NCI-H1930 (cell line): Measurements from ENCODE around the gene NTHL1.

Source experiments
- DNase-seq, 2 experiments: peaks; one replicate each; lab custom pipeline; 2025; lab: John Stamatoyannopoulos, UW

NTHL1 gene

DNA sequence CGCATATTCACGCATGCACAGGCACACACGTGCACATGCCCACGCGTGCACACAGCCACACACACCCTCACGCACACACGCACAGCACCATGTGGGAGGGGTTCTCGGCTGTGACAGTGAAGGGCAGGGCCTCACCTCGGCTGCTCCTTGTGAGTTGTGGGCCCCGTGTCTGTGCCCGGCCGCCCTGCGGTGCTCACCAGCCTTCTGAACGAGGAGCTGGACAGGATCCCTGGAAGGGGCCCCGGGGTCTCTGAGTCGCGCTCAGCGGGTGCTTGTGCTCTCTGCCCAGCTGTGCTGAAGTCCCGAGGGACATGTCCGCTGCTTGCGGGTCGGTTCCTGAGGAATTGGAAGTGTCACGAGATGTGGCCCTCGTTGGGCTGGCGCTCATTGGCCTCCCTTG is 16.2 kb upstream of the NTHL1 start:
- DNase-seq, result no peak

GRCh38 chr16:2062801-2063200 is 15.2 kb upstream of the NTHL1 start:
- no peak for DNase-seq

DNA sequence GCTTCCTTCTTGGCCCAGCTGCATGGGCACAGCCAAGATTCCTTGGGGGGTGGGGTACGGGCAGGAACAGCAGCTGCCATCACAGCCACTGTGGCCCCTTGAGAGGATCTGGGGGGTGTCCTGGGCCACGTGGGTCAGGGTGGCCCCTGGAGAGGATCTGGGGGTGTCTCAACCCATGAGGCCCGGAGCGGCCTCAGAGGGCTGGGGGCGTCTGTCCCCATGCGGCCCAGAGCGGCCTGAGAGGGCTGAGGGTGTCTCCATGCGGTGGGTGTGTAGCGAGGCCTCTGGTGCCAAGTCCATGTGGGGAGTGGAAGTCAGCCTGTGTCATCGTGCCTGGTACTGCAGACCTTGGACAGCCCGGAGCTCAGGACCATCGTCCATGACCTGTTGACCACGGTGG is 13.9 kb upstream of the NTHL1 start:
- DNase-seq, result no peak

- DNase-seq, result no peak
Measured at GRCh38 chr16:2061023-2061422, 13.4 kb upstream of the NTHL1 start.

DNA sequence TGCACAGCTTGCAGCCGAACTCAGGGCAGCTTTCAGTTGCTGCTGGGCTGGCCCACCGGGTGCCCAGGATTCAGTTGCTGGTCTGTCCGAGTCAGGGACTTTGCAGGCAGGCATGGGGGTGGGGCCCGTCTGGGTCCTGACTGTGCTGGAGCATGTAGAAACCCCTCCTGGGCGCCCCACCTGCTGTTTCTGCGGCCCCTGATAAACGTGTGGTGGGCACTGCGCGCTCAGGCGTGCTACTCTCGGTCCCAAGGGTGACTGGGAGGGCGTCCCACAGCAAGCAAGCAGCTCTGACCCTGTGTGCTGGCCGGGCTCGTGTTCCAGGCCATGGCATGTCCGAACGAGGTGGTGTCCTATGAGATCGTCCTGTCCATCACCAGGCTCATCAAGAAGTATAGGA is 12.7 kb upstream of the NTHL1 start:
- DNase-seq, result no peak

DNA sequence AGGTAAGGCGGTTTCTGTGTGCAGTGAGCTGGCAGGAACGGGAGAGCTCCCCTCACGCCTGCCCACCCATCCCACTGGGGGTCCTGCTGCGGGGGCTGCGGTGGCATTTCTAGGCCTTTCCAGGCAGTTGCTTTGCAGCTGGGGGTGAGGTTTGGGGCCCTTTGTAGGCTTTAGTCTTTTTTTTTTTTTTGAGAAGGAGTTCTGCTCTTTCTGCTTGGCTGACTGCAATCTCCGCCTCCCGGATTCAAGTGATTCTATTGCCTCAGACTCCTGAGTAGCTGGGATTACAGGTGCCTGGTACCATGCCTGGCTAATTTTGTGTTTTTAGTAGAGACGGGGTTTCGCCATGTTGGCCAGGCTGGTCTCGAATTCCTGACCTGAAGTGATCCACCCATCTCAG is 11.2 kb upstream of the NTHL1 start:
- DNase-seq, result no peak

DNA sequence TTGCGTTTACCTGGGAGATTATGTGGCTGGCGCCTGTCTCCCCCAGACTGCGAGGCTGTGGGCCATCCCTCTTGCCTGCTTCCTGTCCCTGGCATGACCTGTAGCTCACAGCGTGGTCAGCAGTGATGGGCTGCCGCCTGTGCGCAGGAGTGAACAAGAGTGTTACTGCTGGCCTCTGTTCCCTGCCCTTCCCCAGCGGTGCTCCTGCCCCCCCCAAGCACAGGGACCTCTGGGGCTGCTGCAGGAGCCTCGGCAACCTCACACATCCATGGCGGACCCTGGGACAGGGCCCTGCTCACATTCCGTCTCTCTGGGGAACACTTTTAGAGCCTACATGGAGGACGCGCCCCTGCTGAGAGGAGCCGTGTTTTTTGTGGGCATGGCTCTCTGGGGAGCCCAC is 10.8 kb upstream of the NTHL1 start:
- no peak for DNase-seq

DNA sequence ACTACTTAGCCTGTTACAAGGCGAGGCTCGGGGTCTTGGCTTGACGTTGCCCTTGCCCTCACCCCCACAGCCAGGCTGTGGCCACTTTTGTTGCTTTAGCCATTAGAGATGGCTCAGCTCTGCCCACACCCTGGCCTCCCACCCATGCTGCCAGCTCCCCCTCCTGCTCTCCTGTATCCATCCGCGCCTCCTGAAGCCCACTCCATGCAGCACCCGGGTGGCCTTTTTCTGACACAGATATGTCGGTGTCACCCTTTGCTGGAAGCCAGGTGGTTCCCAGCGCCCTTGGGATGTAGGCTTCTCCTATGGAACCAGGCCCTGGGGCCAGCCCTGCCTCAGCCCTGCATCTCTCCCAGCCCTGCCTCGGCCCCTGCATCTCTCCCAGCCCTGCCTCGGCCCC is 9.8 kb upstream of the NTHL1 start:
- no peak for DNase-seq

GRCh38 chr16:2056681-2057407 is 9.2 kb upstream of the NTHL1 start:
- no peak for DNase-seq

- no peak for DNase-seq
Measured at GRCh38 chr16:2056077-2056476, 8.4 kb upstream of the NTHL1 start.

GRCh38 chr16:2054543-2055245 is 7.1 kb upstream of the NTHL1 start:
- DNase-seq, result no peak

DNA sequence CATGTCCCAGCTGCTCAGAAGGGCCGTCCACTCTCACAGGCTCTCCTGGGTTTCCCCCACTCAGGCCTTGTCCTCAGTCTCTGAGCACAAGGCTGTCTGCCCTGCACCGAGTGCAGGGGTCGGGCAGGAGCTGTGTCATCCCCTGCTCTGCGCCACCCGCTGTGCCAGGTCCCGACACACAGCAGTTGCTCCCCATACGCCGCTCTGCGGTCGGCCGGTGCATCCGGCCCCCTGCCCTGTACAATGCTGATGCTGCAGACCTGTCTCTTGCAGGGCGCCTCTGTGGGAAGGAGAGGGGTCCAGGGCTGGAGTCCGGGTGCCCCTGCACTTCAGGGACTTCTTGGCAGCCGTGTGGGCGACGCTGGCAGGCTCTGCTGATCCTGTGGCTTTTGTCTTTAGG is 6.3 kb upstream of the NTHL1 start:
- no peak for DNase-seq

- no peak for DNase-seq
Measured at GRCh38 chr16:2053211-2053610, 5.6 kb upstream of the NTHL1 start.

- no peak for DNase-seq
Measured at GRCh38 chr16:2048116-2048543, 496 bp upstream of the NTHL1 start.

DNA sequence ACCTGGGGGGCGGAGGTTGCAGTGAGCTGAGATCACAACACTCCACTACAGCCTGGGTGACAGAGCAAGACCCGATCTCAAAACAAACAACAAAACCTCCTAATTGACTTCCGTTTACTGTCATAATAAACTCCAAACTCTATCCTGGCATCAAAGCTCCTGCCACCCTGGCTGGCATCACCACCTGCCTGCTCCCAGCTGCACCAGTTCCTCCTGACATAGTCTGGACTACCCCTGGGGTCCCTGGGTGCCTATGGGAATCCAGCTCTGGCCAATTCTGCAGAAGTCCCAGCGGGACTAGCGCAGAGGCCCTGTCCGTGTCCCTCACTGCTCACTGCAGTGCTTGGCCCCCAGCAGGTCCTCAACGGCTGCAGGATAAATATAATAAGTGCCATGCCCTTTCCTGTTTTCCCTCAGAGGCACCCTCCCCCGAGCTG is 723 bp downstream of the NTHL1 start:
- DNase-seq, result no peak

DNA sequence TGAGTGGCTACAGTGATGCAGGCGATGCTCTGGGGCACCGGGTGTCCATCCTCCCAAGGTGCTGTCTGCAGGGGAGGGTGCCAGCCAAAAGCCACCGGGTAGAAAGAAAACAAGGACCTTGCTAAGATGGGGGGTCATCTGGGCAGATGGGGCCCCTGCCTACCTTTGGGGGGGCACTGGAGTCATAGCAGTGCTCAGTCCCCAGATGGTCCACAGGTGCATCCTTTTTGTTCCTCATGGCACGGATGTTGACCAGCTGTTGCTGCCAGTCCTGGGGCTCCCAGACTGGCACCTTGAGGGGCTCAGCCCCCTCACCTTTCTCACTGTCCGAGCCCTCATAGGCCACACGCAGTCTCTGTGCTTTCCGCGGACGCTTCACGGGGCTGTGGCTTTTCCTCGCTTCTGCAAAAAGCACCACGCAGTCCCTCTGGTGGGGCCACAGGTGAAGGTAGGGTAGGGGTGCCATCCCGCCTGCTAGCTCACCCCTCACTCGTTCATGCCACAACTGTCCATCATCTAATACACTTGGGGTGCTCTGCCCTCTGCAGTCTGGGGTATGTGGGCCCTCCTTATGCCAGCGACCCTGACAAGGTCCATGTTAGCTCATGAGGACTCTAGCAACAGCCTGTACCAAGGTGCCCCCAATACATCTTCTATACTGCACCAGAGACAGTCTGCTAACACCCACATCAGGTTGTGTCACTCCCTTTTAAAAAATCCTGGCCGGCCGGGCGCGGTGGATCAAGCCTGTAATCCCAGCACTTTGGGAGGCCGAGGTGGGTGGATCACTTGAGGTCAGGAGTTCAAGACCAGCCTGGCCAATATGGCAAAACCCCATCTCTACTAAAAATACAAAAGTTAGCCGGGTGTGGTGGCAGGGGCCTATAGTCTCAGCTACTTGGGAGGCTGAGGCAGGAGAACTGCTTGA is 1.4 kb downstream of the NTHL1 start:
- DNase-seq, result no peak

GRCh38 chr16:2044541-2044940 is 3.1 kb downstream of the NTHL1 start:
- no peak for DNase-seq

DNA sequence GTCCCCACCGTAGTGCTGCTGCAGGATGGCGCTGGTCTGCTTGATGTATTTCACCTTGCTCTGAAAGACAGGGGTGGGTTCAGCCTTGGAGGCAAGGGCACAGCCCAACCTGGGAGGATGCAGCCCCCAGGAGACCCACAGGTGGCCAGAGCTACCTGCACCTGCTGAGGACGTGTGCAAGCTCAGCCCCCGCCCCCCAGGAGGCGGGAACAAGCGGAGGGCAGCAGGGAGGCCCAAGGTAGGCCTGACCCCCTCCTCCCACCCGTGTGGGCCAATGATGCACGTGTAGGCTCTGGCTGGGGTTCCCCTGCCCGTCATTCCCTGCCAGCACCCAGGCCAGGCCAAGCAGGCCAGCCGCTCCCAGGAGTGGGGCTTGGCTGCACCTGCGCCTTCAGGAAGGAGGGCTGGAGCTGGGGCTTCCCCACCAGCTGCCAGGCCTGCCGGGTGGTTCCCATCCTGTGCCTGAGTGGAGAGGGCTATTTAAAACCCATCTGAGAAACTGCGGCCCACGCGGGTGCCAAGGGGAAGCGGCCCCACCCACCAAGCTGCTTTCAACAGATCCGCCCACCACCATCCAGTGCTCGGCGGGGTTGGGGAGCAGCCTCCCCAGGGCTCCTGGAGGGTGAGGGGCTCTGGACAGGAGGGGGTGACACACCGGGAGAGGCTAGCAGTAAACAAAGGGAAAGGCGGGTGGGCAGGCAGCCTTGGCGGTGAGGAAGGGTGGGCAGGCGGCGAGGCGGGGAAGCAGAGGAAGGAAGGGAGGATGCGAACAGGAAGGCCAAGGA is 3.8 kb downstream of the NTHL1 start:
- no peak for DNase-seq

- DNase-seq, result no peak
Measured at GRCh38 chr16:2042986-2043666, 4.5 kb downstream of the NTHL1 start.

- DNase-seq, result no peak
Measured at GRCh38 chr16:2042171-2042985, 5.3 kb downstream of the NTHL1 start.
